ENCODE results near the gene TMEM53. TPM values are rescaled to one million over a fixed set of nuclear protein-coding genes. Genes with fewer than 3 reads are reported as not detected.

The TMEM53 gene
- total and polyA plus RNA-seq, 11 donors, result 8.5 to 20.0 (median 12.5) TPM

- H3K27ac ChIP-seq, result peak overlapping the region; percentile 81 to 98 (median 96)
- peaks cover 0 to 6% (median 0%) of the 10 kb centered on the region in 9 donors for H3K36me3 ChIP-seq
- intact Hi-C loops (cut with DNase I), result loop anchor here in 1 of 10 donors (10.0 kb wide), 1 partner anchor 61 kb away; the partner anchor contains the start of genes KIF2C and RNU5D-1
- H3K9me3 ChIP-seq, result no peaks in the 10 kb centered on the region
- 0 to 1% (median 0%) methylated on average over 14 to 16 of the region's 16 CpGs for WGBS, 4 donors
- ATAC-seq (peak in 2 of 4 donors; percentile 0 to 1), DNase-seq (no peak)
- H3K27me3 ChIP-seq, result no peaks in the 10 kb centered on the region
- peaks cover 0 to 70% (median 21%) of the 10 kb centered on the region in 12 donors for H3K4me1 ChIP-seq
- TF ChIP-seq POLR2A (IDR thresholded peaks at IDR 0.05), result peak in 1 of 2 donors; percentile 27
- no peak for TF ChIP-seq CTCF (IDR thresholded peaks at IDR 0.05)
- peak overlapping the region; percentile 30 to 85 (median 68) for H3K4me3 ChIP-seq
Measured at GRCh38 chr1:44673675-44674112, 587 bp downstream of the TMEM53 start.

GRCh38 chr1:44672961-44673674, 1.2 kb downstream of the TMEM53 start:
- Histone ChIP-seq H3K27ac (peak overlapping the region; percentile 81 to 98 (median 96)), H3K4me1 (peaks cover 0 to 66% (median 21%) of the 10 kb centered on the region in 12 donors), H3K4me3 (peak overlapping the region; percentile 30 to 85 (median 68)), H3K27me3 (no peaks in the 10 kb centered on the region), H3K9me3 (no peaks in the 10 kb centered on the region), H3K36me3 (peaks cover 0 to 6% (median 0%) of the 10 kb centered on the region in 9 donors)
- DNase-seq (no peak), ATAC-seq (no peak)
- intact Hi-C loops (cut with DNase I), result loop anchor here in 1 of 10 donors (10.0 kb wide), 1 partner anchor 62 kb away; the partner anchor contains the start of genes KIF2C and RNU5D-1
- 65 to 83% (median 77%) methylated on average over 14 of the region's 14 CpGs for WGBS, 4 donors
- no peak for TF ChIP-seq POLR2A (IDR thresholded peaks at IDR 0.05)
- TF ChIP-seq CTCF (IDR thresholded peaks at IDR 0.05), result no peak

GRCh38 chr1:44672254-44672955, 1.9 kb downstream of the TMEM53 start:
- intact Hi-C loops (cut with DNase I), result loop anchor here in 1 of 10 donors (10.0 kb wide), 1 partner anchor 62 kb away; the partner anchor contains the start of genes KIF2C and RNU5D-1
- Histone ChIP-seq H3K36me3 (peaks cover 0 to 6% (median 0%) of the 10 kb centered on the region in 9 donors), H3K27ac (peak overlapping the region in 11 of 12 donors; percentile 23 to 97 (median 92)), H3K4me1 (peaks cover 0 to 58% (median 21%) of the 10 kb centered on the region in 12 donors), H3K27me3 (no peaks in the 10 kb centered on the region), H3K9me3 (no peaks in the 10 kb centered on the region), H3K4me3 (peak overlapping the region in 1 of 12 donors; percentile 76)
- DNase-seq (peak in 3 of 5 donors; percentile 35 to 56 (median 50)), ATAC-seq (no peak)
- 68 to 71% (median 70%) methylated on average over 13 of the region's 13 CpGs for WGBS, 4 donors
- TF ChIP-seq CTCF (IDR thresholded peaks at IDR 0.05) (no peak), POLR2A (IDR thresholded peaks at IDR 0.05) (peak in 1 of 2 donors; percentile 14)

Data from heart left ventricle (tissue), 16 donors.